H1 (cell line): ENCODE measurements around the gene ZNF350. TPM values are rescaled to one million over a fixed set of nuclear protein-coding genes. Genes with fewer than 3 reads are reported as not detected.

Source experiments
- CTCF ChIA-PET: fragments of 300-600 bp; sonication (Branson Sonifier 250); formaldehyde crosslinking; loops from one replicate; lab custom pipeline; 2021; ENCODE audit not compliant: partially characterized antibody; lab: Charles Lee
- POLR2A ChIA-PET: fragments of 300-600 bp; sonication (Branson Sonifier 250); formaldehyde crosslinking; loops from one replicate; lab custom pipeline; 2021; ENCODE audit warnings: inconsistent platforms; ENCODE audit not compliant: partially characterized antibody; lab: Charles Lee
- DNase-seq, 2 experiments: peaks; one replicate each; pipeline versions ENCODE4 v3.0.0 to v3.0.0-alpha.2; 2010 to 2022; ENCODE audit warnings: low spot score in 2 of 2, low read depth in 1 of 2, mixed read lengths in 1 of 2
- FAIRE-seq: peaks from 2 replicates; lab custom pipeline; 2011; peaks lifted over from hg19 to GRCh38; lab: Jason Lieb, UNC
- H2AFZ ChIP-seq: 2 replicates; pipeline ENCODE4 v1.8.1; 2012; ENCODE audit warnings: low read length, inconsistent platforms
- H2AK5ac ChIP-seq: 2 replicates; pipeline ENCODE4 v1.6.1; 2013; ENCODE audit warnings: low read depth, low read length
- H2BK120ac ChIP-seq: replicated peaks from 2 replicates; pipeline ENCODE3; 2013; ENCODE audit warnings: low read depth, low read length, inconsistent platforms
- H2BK12ac ChIP-seq: 2 replicates; pipeline ENCODE4 v1.6.1; 2013; ENCODE audit warnings: low read depth, low read length
- H2BK15ac ChIP-seq: 2 replicates; pipeline ENCODE4 v1.6.1; 2013; ENCODE audit warnings: low read length
- H2BK20ac ChIP-seq: 2 replicates; pipeline ENCODE4 v1.6.1; 2013; ENCODE audit warnings: low read length
- H2BK5ac ChIP-seq: 2 replicates; pipeline ENCODE4 v1.6.1; 2013; ENCODE audit warnings: low read depth, low read length
- H3K14ac ChIP-seq: 2 replicates; pipeline ENCODE4 v1.6.1; 2013; ENCODE audit warnings: inconsistent platforms; ENCODE audit not compliant: insufficient read length
- H3K18ac ChIP-seq: 2 replicates; pipeline ENCODE4 v1.6.1; 2013; ENCODE audit warnings: low read length; ENCODE audit errors: extremely low read depth
- H3K23ac ChIP-seq: 2 replicates; pipeline ENCODE4 v1.6.1; 2013; ENCODE audit warnings: inconsistent platforms; ENCODE audit not compliant: insufficient read length
- H3K23me2 ChIP-seq: 2 replicates; pipeline ENCODE4 v1.6.1; 2013; ENCODE audit warnings: low read depth, low read length
- H3K27ac ChIP-seq: 2 replicates; pipeline ENCODE4 v1.6.1; 2011; ENCODE audit warnings: low read depth, low read length, inconsistent platforms
- H3K27me3 ChIP-seq, 4 experiments: replicated peaks in 1 of 4; 1 replicate in 1 of 4; 2 replicates in 3 of 4; pipeline versions ENCODE4 v1.6.1 to v1.8.1; 2011 to 2013; ENCODE audit warnings: low read length in 3 of 4, mild to moderate bottlenecking in 3 of 4, inconsistent platforms in 2 of 4, mixed read lengths in 2 of 4, moderate library complexity in 1 of 4; ENCODE audit not compliant: control insufficient read depth in 3 of 4, insufficient read depth in 3 of 4; ENCODE audit errors: extremely low read depth in 1 of 4
- H3K36me3 ChIP-seq, 4 experiments: 2 replicates each; pipeline versions ENCODE4 v1.6.1 to v1.8.1; 2011 to 2013; ENCODE audit warnings: mild to moderate bottlenecking in 4 of 4, low read length in 3 of 4, moderate library complexity in 2 of 4, control low read depth in 1 of 4, inconsistent platforms in 1 of 4; ENCODE audit not compliant: insufficient read depth in 4 of 4, control insufficient read depth in 2 of 4
- H3K4ac ChIP-seq: replicated peaks from 2 replicates; pipeline ENCODE3; 2013; ENCODE audit warnings: low read length, low read depth, mixed read lengths, inconsistent platforms; ENCODE audit not compliant: insufficient read length
- H3K4me1 ChIP-seq, 4 experiments: replicated peaks in 1 of 4; 1 replicate in 1 of 4; 2 replicates in 3 of 4; pipeline versions ENCODE4 v1.6.1 to v1.8.1; 2011 to 2013; ENCODE audit warnings: low read length in 3 of 4, inconsistent platforms in 2 of 4, mixed read lengths in 1 of 4; ENCODE audit not compliant: insufficient read depth in 4 of 4, control insufficient read depth in 3 of 4
- H3K4me2 ChIP-seq, 2 experiments: 2 replicates each; pipeline versions ENCODE4 v1.6.1 to v1.8.1; 2011 to 2013; ENCODE audit warnings: low read depth in 2 of 2, low read length in 2 of 2, control low read depth in 1 of 2, inconsistent platforms in 1 of 2, mild to moderate bottlenecking in 1 of 2; ENCODE audit not compliant: insufficient read depth in 1 of 2
- H3K4me3 ChIP-seq, 4 experiments: fragments of 200-600, 300-600 bp in 1 of 4; sonication (generic), shearing (Covaris generic), sonication (Bioruptor Twin) in 1 of 4; 2 replicates each; pipeline versions ENCODE4 v1.5.1 to v1.8.1; 2011 to 2016; ENCODE audit warnings: low read length in 4 of 4, low read depth in 3 of 4, control low read depth in 2 of 4, inconsistent platforms in 2 of 4, mild to moderate bottlenecking in 2 of 4, mixed read lengths in 1 of 4, moderate library complexity in 1 of 4; ENCODE audit not compliant: insufficient read depth in 2 of 4; ENCODE audit errors: extremely low read depth in 1 of 4
- H3K56ac ChIP-seq: replicated peaks from 2 replicates; pipeline ENCODE3; 2013; ENCODE audit warnings: low read depth, mild to moderate bottlenecking, mixed read lengths, low read length, inconsistent platforms; ENCODE audit not compliant: insufficient read length
- H3K79me1 ChIP-seq: 2 replicates; pipeline ENCODE4 v1.6.1; 2013; ENCODE audit warnings: low read depth, low read length, control low read depth
- H3K79me2 ChIP-seq, 2 experiments: 2 replicates each; pipeline versions ENCODE4 v1.6.1 to v1.8.1; 2012 to 2013; ENCODE audit warnings: low read length in 2 of 2, mild to moderate bottlenecking in 2 of 2, inconsistent platforms in 1 of 2; ENCODE audit not compliant: insufficient read depth in 2 of 2, control insufficient read depth in 1 of 2
- H3K9ac ChIP-seq, 4 experiments: replicated peaks in 1 of 4; 1 replicate in 1 of 4; 2 replicates in 3 of 4; pipeline versions ENCODE4 v1.6.1 to v1.8.1; 2011 to 2013; ENCODE audit warnings: low read depth in 3 of 4, low read length in 3 of 4, control low read depth in 2 of 4, mild to moderate bottlenecking in 2 of 4, moderate library complexity in 2 of 4, inconsistent platforms in 1 of 4; ENCODE audit errors: extremely low read depth in 1 of 4
- H3K9me3 ChIP-seq, 2 experiments: 2 replicates each; pipeline versions ENCODE4 v1.6.1 to v1.8.1; 2012 to 2013; ENCODE audit warnings: mild to moderate bottlenecking in 2 of 2, moderate library complexity in 2 of 2, control low read depth in 1 of 2, inconsistent platforms in 1 of 2, low read depth in 1 of 2, low read length in 1 of 2, mixed read lengths in 1 of 2; ENCODE audit not compliant: insufficient read depth in 2 of 2
- H4K20me1 ChIP-seq, 2 experiments: replicated peaks in 1 of 2; 2 replicates each; pipeline versions ENCODE3 to v1.8.1; 2011 to 2013; ENCODE audit warnings: inconsistent platforms in 2 of 2, low read length in 2 of 2, mild to moderate bottlenecking in 1 of 2; ENCODE audit not compliant: insufficient read depth in 2 of 2, control insufficient read depth in 1 of 2
- H4K5ac ChIP-seq: 2 replicates; pipeline ENCODE4 v1.6.1; 2013; ENCODE audit warnings: low read length, low read depth, mixed read lengths, inconsistent platforms; ENCODE audit not compliant: insufficient read length
- H4K8ac ChIP-seq: 2 replicates; pipeline ENCODE4 v1.8.0; 2013; ENCODE audit warnings: mild to moderate bottlenecking, moderate library complexity, low read length, inconsistent platforms; ENCODE audit not compliant: insufficient read depth; ENCODE audit errors: extremely low read depth
- H4K91ac ChIP-seq: replicated peaks from 2 replicates; pipeline ENCODE3; 2013; ENCODE audit warnings: low read length, mixed read lengths, inconsistent platforms; ENCODE audit not compliant: insufficient read length
- CREB1 ChIP-seq: IDR thresholded peaks from 2 replicates; pipeline ENCODE4 v1.6.1; 2012; ENCODE audit warnings: inconsistent platforms
- CTCF ChIP-seq, 3 experiments: IDR thresholded peaks; 1 replicate in 2 of 3; 2 replicates in 1 of 3; pipeline versions ENCODE4 v1.5.1 to v1.6.1; 2011; ENCODE audit warnings: low read length in 3 of 3, mild to moderate bottlenecking in 3 of 3, inconsistent platforms in 2 of 3, low read depth in 1 of 3, moderate library complexity in 1 of 3; ENCODE audit not compliant: insufficient read depth in 1 of 3; ENCODE audit errors: control extremely low read depth in 1 of 3
- NANOG ChIP-seq: IDR thresholded peaks from 2 replicates; pipeline ENCODE4 v1.6.1; 2011; ENCODE audit warnings: low read length, low read depth, mild to moderate bottlenecking, inconsistent platforms; ENCODE audit not compliant: insufficient read depth, poor library complexity, severe bottlenecking
- POLR2AphosphoS5 ChIP-seq: IDR thresholded peaks from 2 replicates; pipeline ENCODE4 v1.6.1; 2011; ENCODE audit warnings: low read depth, low read length
- RNF2 ChIP-seq: fragments of 200-900, 300-1000 bp; sonication (generic); IDR thresholded peaks from 2 replicates; pipeline ENCODE4 v1.7.1; 2016; ENCODE audit warnings: borderline replicate concordance, low read depth, mild to moderate bottlenecking, antibody characterized with exemption, low read length; ENCODE audit not compliant: poor library complexity, severe bottlenecking; ENCODE audit errors: missing control alignments
- SRF ChIP-seq: IDR thresholded peaks from 2 replicates; pipeline ENCODE4 v1.6.1; 2011; ENCODE audit warnings: mild to moderate bottlenecking, low read depth, low read length, moderate library complexity
- SUZ12 ChIP-seq: fragments of 200-600 bp; sonication (generic); IDR thresholded peaks from 2 replicates; pipeline ENCODE4 v1.6.1; 2012; ENCODE audit warnings: mild to moderate bottlenecking, inconsistent platforms, low read length, moderate library complexity, mixed read lengths
- TBP ChIP-seq: IDR thresholded peaks from 2 replicates; pipeline ENCODE4 v1.6.1; 2011; ENCODE audit warnings: low read depth, low read length, improper control_type of control experiment
- whole genome bisulfite sequencing, 2 experiments: shearing (Covaris generic) in 1 of 2; methylation state at CpG; one replicate each; pipeline versions ENCODE4 v1.1.6 to v1.1.7; 2013 to 2015; ENCODE audit warnings: low lambda C conversion rate in 2 of 2, mixed read lengths in 2 of 2, inconsistent platforms in 1 of 2, low coverage in 1 of 2, missing lambda C conversion rate in 1 of 2; ENCODE audit not compliant: insufficient replicate concordance in 2 of 2, insufficient coverage in 1 of 2, insufficient read length in 1 of 2; ENCODE audit errors: extremely low coverage in 1 of 2, missing lambda C conversion rate in 1 of 2; 5-methylcytosine and 5-hydroxymethylcytosine counted together
- polyA plus RNA-seq, 7 experiments: library from polyadenylated mRNA; depleted of rRNA in 3 of 7; stranded (reverse) in 5 of 7; unstranded in 2 of 7; fragments of >200 nt in 5 of 7; fragments of 200-250 nt in 2 of 7; gene quantifications; 1 replicate in 5 of 7; 2 replicates in 1 of 7; 4 replicates in 1 of 7; pipeline versions ENCODE4 v1.2.1 to v1.2.3, GENCODE V29; 2011 to 2013; ENCODE audit warnings: missing spikeins in 2 of 7, mixed read lengths in 2 of 7
- total RNA-seq: library from RNA; stranded (reverse); fragmentation: NEBNext Ultra II Directional; extraction: Animal tissue kit (Norgen Biotek cat#: 25700); gene quantifications from 2 replicates; pipeline ENCODE4 v1.2.1, GENCODE V29; 2021

The ZNF350 gene
- total and polyA plus RNA-seq, 2 of the 8 experiments (the other 6 are each of a cell fraction or from before 2014, with no cell fraction given), result 1.7 to 5.3 TPM

GRCh38 chr19:51993422-51993821 is 6.8 kb upstream of the ZNF350 start:
- H3K14ac ChIP-seq, result no peak overlapping the region
- 88% methylated on average over 10 of the region's 10 CpGs; no CpG with 5 or more reads in 1 of the 2 experiments for WGBS, 2 experiments
- H3K36me3 ChIP-seq, result peaks cover 11 to 59% (median 34%) of the 10 kb centered on the region in 4 experiments; a peak in 7 of 8 replicates
- H2AFZ ChIP-seq, result no peak overlapping the region
- H3K4me3 ChIP-seq, result 0 out of 8 replicates have a peak overlapping the region, but pooled peaks of 1 of the 4 experiments have one; percentile 5
- FAIRE-seq, result no peak
- H4K5ac ChIP-seq, result no peak overlapping the region
- no peak overlapping the region for H2BK12ac ChIP-seq
- CTCF ChIA-PET, result no interaction called here
- H2BK20ac ChIP-seq, result no peak overlapping the region
- no peak overlapping the region for H2BK5ac ChIP-seq
- no peaks in the 10 kb centered on the region for H3K23me2 ChIP-seq
- no peak overlapping the region for H2AK5ac ChIP-seq
- H3K27ac ChIP-seq, result no peak overlapping the region
- POLR2A ChIA-PET, result no interaction called here
- no peak overlapping the region for H2BK15ac ChIP-seq
- no peak overlapping the region for H4K8ac ChIP-seq
- no peak overlapping the region for H3K56ac ChIP-seq
- H3K4me1 ChIP-seq, result no peaks in the 10 kb centered on the region
- H3K27me3 ChIP-seq, result peaks cover 0 to 1% (median 0%) of the 10 kb centered on the region in 4 experiments; a peak in 3 of 7 replicates
- no peak for TF ChIP-seq SRF
- TF ChIP-seq CREB1, result no peak
- no peak for TF ChIP-seq SUZ12
- TF ChIP-seq POLR2AphosphoS5, result no peak
- TF ChIP-seq TBP, result no peak
- no peak for TF ChIP-seq NANOG
- TF ChIP-seq RNF2, result no peak
- no peak for TF ChIP-seq CTCF (IDR thresholded peaks at IDR 0.05; ENCODE audit: control extremely low read depth in 1 of 3, insufficient read depth in 1 of 3, low read depth in 1 of 3, low read length in 3 of 3)
- H2BK120ac ChIP-seq, result no peak overlapping the region
- no peak overlapping the region for H3K9ac ChIP-seq
- H4K91ac ChIP-seq, result no peak overlapping the region
- H3K23ac ChIP-seq, result no peak overlapping the region
- no peak overlapping the region for H3K4ac ChIP-seq
- no peaks in the 10 kb centered on the region for H3K79me1 ChIP-seq
- no peaks in the 10 kb centered on the region for H3K79me2 ChIP-seq
- no peaks in the 10 kb centered on the region for H4K20me1 ChIP-seq
- H3K9me3 ChIP-seq, result peaks cover 58 to 74% of the 10 kb centered on the region in 2 experiments
- no peak overlapping the region for H3K4me2 ChIP-seq
- no peak overlapping the region for H3K18ac ChIP-seq
- DNase-seq, result no peak
